GM20000 (cell line): ENCODE results near the gene HSD17B10.
A peak's percentile ranks its signal among the peaks of the same experiment; 100 is the strongest.

Experiments
- DNase-seq: peaks from one replicate; pipeline ENCODE4 v3.0.0; 2012; ENCODE audit warnings: low spot score
- CTCF ChIP-seq: IDR thresholded peaks from 2 replicates; pipeline ENCODE4 v1.5.1; 2012; ENCODE audit warnings: mild to moderate bottlenecking, control low read depth; ENCODE audit errors: extremely low read depth, missing control alignments

HSD17B10 gene

GRCh38 chrX:53437206-53437605 lies 3.0 kb upstream of the HSD17B10 start:
- no peak for DNase-seq
- TF ChIP-seq CTCF = no peak

DNA sequence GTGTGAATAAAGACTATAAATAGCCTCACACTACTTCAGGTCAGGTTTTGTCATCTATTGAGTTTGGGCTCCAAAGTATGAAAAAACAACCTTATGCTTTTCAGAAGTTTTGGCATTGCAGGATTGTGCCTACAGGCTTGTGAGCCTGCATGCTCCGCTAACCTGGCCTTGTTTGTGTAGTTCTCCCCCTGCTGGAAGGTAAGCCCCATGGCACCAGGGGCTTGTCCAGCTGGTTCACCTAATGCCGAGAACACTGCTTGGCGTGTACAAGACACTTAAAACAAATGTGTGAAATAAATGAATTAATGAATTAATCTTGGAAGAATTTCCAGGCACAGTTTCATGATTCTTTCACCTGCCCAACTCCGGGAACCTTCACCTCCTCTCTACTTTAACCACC lies 1.8 kb upstream of the HSD17B10 start:
- peak; percentile 55 for TF ChIP-seq CTCF
- peak; percentile 70 for DNase-seq

DNA sequence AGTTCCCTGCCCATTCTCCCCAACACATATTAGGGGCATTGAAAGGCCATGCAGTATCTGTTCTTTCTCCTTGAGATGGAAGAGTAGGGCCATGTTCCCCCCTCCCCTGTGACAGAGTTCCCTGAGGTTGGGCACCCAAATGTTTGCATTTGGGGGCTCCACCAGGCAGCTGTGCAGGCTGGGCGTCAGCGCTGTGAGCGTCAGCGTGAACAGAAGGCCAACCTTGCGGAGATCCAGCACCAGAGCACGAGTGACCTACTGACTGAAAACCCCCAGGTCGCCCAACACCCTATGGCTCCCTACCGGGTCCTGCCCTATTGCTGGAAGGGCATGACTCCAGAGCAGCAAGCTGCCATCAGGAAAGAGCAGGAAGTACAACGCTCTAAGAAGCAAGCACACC lies 3.9 kb downstream of the HSD17B10 start:
- DNase-seq = no peak
- TF ChIP-seq CTCF = no peak

DNA sequence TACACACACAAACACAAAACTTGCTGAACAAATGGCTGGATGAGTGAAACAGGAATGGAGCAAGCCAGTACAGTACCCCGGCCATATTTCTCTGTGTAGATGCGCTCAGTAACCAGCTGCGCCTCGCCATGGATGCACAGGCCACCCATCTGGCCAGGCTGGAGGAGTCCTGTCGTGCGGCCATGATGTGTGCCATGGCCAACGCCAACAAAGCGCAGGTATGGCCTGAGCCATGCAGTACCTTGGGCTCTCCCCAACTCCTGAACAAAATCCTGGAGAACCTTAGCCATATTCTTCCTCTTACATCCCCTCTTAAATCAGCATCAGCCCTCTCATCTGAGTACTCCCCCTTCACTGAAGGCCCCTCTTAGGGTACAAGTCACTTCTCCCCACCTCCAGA lies 4.4 kb downstream of the HSD17B10 start:
- no peak for TF ChIP-seq CTCF
- DNase-seq = no peak

DNA sequence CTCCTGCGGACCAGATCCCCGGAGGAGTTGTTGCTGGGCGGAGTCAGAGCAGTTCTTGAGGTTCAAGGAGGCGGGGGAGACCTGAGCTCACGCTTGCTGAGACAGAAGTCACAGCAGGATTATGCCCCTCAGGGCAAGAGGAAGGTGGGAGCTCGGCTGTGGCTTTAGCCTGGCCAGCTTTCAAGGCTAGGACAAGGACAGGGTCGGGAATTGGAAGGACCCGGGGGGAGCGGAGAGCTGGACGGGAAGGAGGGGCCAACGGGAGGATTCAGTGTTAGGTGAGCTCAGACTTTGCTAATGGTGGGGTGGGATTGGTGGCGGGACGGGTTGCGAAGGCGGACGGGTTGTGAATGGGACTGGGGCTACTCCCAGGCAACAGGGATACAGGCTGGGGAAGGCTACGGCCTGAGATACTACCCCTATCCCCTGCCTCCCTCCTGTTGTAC lies 11.3 kb downstream of the HSD17B10 start, which contains the start of gene RIBC1:
Gene RIBC1 (plus strand): TSS at position 13 of the 446 bp plus-strand sequence. CDS start 3,404 bp downstream, outside the sequence.
- no peak for DNase-seq
- no peak for TF ChIP-seq CTCF

DNA sequence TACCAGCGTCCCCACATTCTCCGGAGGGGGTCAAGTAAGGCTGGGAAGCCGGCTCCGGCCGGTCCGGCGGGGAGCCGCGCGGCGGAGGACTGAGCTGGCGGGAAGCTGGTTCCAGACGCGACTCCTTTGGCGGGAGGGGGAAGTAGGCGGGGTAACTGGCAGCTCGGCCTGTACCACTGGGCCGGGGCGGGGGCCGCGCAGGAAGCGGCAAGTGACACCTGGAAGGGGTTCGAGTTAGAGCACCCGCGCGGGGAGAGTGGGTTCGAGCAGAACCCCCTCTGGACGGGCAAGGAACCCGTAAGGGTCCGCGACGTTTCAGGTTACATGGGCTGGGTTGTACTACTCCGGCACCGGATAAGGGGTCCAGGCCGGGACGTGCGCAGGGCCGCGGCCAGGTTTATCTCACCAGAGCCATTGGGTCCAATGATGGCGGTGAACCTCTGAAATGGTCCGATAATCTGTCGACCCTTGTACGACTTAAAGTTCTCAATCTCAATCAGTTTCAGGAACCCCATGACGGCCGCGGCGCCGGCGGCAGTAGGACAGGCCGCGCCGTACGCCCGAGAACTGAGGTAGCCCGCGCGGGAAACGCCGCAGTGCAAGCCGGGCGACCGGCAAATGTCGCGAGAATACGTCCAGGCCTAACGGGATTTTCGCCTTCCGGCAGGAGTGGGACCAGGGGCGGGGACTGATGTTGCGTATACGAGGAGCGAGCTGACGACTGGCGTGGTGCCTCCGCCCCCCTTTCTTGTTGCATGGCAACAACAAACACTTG lies 11.9 kb downstream of the HSD17B10 start, which contains the start of gene SMC1A:
Gene SMC1A (minus strand): TSS at position 569 of the 775 bp plus-strand sequence. CDS start 54 bp downstream, at position 515.
- no peak for TF ChIP-seq CTCF
- peak; percentile 91 for DNase-seq

DNA sequence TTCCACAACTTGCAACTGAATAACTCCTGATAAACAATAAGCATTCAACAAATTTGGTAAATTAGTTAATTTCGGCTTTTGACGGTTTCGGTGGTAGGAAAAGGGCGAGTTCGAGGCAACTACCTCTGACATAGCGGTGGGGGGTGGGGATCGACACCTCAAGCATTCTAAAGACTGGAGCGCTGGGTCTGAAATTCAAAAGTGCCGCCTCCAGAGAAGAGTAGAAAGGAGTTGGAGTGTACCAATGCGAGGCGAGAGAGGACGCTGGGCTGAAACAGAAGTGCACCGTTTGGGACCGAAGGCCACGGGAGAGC lies 12.4 kb downstream of the HSD17B10 start:
- DNase-seq = no peak
- no peak for TF ChIP-seq CTCF
